ENCODE results near the gene ZNF546.

GRCh38 chr19:39996218-39996810 is 546 bp upstream of the ZNF546 start:
- TF ChIP-seq CTCF (IDR thresholded peaks at IDR 0.05) (no peak), POLR2A (IDR thresholded peaks at IDR 0.05) (no peak)

Measured in adrenal gland (tissue), 5 donors.